WTC11 (cell line): ENCODE results near the gene PRKN.

Experiments
- FOXP1 ChIP-seq: sonication (generic); formaldehyde crosslinking; IDR thresholded peaks from 2 replicates; pipeline ENCODE4 v1.8.0; 2022; ENCODE audit warnings: missing genetic modification reagents, mild to moderate bottlenecking, moderate library complexity, borderline replicate concordance
- KAT7 ChIP-seq: sonication (generic); formaldehyde crosslinking; IDR thresholded peaks from 2 replicates; pipeline ENCODE4 v1.8.1; 2023; ENCODE audit warnings: missing genetic modification reagents, mild to moderate bottlenecking, borderline replicate concordance
- NFYB ChIP-seq: sonication (generic); formaldehyde crosslinking; conservative IDR thresholded peaks from 2 replicates; pipeline ENCODE4 v1.8.0; 2022; ENCODE audit warnings: low read depth, missing genetic modification reagents
- TEAD4 ChIP-seq: sonication (generic); formaldehyde crosslinking; IDR thresholded peaks from 2 replicates; pipeline ENCODE4 v1.8.0; 2022; ENCODE audit warnings: mild to moderate bottlenecking, missing genetic modification reagents
- TF ChIP-seq, protein P1 (sequence below): sonication (generic); formaldehyde crosslinking; IDR thresholded peaks from 2 replicates; pipeline ENCODE4 v1.8.1; 2023; ENCODE audit warnings: mild to moderate bottlenecking, missing genetic modification reagents, moderate library complexity
- TF ChIP-seq, protein P2 (sequence below): fragments of 250-450 bp; sonication (Bioruptor Pico); IDR thresholded peaks from 2 replicates; pipeline ENCODE4 v1.8.0; 2021; ENCODE audit warnings: mild to moderate bottlenecking
- TF ChIP-seq, protein P3 (sequence below): sonication (generic); formaldehyde crosslinking; IDR thresholded peaks from 2 replicates; pipeline ENCODE4 v1.8.1; 2022; ENCODE audit warnings: low read depth, missing genetic modification reagents, borderline replicate concordance
- TF ChIP-seq, protein P4 (sequence below): fragments of 200-600 bp; IDR thresholded peaks from 2 replicates; pipeline ENCODE4 v1.8.0; 2022; ENCODE audit warnings: antibody characterized with exemption
- TF ChIP-seq, protein P5 (sequence below): sonication (generic); formaldehyde crosslinking; IDR thresholded peaks from 2 replicates; pipeline ENCODE4 v1.8.1; 2023; ENCODE audit warnings: mild to moderate bottlenecking, missing genetic modification reagents
- TF ChIP-seq, protein P6 (sequence below): fragments of 250-450 bp; sonication (Bioruptor Pico); IDR thresholded peaks from 2 replicates; pipeline ENCODE4 v1.9.0; 2021; ENCODE audit warnings: mild to moderate bottlenecking, borderline replicate concordance
- TF ChIP-seq, protein P7 (sequence below): sonication (generic); formaldehyde crosslinking; IDR thresholded peaks from 2 replicates; pipeline ENCODE4 v1.8.0; 2023; ENCODE audit warnings: missing genetic modification reagents, mild to moderate bottlenecking, borderline replicate concordance

DNA sequence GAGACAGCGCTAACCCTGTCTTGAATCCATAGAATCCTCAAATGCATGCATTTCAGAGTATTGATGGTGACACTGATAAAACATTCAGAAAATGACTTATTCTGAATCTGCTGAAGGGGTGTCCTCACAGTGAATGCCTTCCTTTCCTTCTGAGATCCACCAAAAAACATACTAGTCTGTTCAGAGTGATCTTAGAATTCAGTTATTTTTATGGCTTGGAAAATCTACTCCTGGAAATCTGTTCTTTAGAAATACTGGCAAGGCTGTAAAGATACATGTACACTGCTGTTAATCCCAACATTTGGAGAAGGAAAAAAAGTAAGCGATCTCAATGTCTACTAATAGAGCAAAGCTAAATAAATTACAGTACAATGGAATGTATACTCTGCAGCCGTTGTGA is 781.1 kb downstream of the PRKN start:
- TF ChIP-seq, protein P1, sequence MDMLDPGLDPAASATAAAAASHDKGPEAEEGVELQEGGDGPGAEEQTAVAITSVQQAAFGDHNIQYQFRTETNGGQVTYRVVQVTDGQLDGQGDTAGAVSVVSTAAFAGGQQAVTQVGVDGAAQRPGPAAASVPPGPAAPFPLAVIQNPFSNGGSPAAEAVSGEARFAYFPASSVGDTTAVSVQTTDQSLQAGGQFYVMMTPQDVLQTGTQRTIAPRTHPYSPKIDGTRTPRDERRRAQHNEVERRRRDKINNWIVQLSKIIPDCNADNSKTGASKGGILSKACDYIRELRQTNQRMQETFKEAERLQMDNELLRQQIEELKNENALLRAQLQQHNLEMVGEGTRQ (CRISPR knock-in tag) = no peak
- TF ChIP-seq, protein P2, sequence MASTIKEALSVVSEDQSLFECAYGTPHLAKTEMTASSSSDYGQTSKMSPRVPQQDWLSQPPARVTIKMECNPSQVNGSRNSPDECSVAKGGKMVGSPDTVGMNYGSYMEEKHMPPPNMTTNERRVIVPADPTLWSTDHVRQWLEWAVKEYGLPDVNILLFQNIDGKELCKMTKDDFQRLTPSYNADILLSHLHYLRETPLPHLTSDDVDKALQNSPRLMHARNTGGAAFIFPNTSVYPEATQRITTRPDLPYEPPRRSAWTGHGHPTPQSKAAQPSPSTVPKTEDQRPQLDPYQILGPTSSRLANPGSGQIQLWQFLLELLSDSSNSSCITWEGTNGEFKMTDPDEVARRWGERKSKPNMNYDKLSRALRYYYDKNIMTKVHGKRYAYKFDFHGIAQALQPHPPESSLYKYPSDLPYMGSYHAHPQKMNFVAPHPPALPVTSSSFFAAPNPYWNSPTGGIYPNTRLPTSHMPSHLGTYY = no peak
- TF ChIP-seq, protein P3, sequence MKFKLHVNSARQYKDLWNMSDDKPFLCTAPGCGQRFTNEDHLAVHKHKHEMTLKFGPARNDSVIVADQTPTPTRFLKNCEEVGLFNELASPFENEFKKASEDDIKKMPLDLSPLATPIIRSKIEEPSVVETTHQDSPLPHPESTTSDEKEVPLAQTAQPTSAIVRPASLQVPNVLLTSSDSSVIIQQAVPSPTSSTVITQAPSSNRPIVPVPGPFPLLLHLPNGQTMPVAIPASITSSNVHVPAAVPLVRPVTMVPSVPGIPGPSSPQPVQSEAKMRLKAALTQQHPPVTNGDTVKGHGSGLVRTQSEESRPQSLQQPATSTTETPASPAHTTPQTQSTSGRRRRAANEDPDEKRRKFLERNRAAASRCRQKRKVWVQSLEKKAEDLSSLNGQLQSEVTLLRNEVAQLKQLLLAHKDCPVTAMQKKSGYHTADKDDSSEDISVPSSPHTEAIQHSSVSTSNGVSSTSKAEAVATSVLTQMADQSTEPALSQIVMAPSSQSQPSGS (CRISPR knock-in tag) = no peak
- TF ChIP-seq, protein P4, sequence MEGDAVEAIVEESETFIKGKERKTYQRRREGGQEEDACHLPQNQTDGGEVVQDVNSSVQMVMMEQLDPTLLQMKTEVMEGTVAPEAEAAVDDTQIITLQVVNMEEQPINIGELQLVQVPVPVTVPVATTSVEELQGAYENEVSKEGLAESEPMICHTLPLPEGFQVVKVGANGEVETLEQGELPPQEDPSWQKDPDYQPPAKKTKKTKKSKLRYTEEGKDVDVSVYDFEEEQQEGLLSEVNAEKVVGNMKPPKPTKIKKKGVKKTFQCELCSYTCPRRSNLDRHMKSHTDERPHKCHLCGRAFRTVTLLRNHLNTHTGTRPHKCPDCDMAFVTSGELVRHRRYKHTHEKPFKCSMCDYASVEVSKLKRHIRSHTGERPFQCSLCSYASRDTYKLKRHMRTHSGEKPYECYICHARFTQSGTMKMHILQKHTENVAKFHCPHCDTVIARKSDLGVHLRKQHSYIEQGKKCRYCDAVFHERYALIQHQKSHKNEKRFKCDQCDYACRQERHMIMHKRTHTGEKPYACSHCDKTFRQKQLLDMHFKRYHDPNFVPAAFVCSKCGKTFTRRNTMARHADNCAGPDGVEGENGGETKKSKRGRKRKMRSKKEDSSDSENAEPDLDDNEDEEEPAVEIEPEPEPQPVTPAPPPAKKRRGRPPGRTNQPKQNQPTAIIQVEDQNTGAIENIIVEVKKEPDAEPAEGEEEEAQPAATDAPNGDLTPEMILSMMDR = no peak
- no peak for TF ChIP-seq NFYB (CRISPR knock-in tag)
- TF ChIP-seq, protein P5, sequence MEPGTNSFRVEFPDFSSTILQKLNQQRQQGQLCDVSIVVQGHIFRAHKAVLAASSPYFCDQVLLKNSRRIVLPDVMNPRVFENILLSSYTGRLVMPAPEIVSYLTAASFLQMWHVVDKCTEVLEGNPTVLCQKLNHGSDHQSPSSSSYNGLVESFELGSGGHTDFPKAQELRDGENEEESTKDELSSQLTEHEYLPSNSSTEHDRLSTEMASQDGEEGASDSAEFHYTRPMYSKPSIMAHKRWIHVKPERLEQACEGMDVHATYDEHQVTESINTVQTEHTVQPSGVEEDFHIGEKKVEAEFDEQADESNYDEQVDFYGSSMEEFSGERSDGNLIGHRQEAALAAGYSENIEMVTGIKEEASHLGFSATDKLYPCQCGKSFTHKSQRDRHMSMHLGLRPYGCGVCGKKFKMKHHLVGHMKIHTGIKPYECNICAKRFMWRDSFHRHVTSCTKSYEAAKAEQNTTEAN = no peak
- no peak for TF ChIP-seq FOXP1
- no peak for TF ChIP-seq TEAD4
- no peak for TF ChIP-seq KAT7 (CRISPR knock-in tag)
- TF ChIP-seq, protein P6, sequence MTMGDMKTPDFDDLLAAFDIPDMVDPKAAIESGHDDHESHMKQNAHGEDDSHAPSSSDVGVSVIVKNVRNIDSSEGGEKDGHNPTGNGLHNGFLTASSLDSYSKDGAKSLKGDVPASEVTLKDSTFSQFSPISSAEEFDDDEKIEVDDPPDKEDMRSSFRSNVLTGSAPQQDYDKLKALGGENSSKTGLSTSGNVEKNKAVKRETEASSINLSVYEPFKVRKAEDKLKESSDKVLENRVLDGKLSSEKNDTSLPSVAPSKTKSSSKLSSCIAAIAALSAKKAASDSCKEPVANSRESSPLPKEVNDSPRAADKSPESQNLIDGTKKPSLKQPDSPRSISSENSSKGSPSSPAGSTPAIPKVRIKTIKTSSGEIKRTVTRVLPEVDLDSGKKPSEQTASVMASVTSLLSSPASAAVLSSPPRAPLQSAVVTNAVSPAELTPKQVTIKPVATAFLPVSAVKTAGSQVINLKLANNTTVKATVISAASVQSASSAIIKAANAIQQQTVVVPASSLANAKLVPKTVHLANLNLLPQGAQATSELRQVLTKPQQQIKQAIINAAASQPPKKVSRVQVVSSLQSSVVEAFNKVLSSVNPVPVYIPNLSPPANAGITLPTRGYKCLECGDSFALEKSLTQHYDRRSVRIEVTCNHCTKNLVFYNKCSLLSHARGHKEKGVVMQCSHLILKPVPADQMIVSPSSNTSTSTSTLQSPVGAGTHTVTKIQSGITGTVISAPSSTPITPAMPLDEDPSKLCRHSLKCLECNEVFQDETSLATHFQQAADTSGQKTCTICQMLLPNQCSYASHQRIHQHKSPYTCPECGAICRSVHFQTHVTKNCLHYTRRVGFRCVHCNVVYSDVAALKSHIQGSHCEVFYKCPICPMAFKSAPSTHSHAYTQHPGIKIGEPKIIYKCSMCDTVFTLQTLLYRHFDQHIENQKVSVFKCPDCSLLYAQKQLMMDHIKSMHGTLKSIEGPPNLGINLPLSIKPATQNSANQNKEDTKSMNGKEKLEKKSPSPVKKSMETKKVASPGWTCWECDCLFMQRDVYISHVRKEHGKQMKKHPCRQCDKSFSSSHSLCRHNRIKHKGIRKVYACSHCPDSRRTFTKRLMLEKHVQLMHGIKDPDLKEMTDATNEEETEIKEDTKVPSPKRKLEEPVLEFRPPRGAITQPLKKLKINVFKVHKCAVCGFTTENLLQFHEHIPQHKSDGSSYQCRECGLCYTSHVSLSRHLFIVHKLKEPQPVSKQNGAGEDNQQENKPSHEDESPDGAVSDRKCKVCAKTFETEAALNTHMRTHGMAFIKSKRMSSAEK (CRISPR knock-in tag) = no peak
- TF ChIP-seq, protein P7, sequence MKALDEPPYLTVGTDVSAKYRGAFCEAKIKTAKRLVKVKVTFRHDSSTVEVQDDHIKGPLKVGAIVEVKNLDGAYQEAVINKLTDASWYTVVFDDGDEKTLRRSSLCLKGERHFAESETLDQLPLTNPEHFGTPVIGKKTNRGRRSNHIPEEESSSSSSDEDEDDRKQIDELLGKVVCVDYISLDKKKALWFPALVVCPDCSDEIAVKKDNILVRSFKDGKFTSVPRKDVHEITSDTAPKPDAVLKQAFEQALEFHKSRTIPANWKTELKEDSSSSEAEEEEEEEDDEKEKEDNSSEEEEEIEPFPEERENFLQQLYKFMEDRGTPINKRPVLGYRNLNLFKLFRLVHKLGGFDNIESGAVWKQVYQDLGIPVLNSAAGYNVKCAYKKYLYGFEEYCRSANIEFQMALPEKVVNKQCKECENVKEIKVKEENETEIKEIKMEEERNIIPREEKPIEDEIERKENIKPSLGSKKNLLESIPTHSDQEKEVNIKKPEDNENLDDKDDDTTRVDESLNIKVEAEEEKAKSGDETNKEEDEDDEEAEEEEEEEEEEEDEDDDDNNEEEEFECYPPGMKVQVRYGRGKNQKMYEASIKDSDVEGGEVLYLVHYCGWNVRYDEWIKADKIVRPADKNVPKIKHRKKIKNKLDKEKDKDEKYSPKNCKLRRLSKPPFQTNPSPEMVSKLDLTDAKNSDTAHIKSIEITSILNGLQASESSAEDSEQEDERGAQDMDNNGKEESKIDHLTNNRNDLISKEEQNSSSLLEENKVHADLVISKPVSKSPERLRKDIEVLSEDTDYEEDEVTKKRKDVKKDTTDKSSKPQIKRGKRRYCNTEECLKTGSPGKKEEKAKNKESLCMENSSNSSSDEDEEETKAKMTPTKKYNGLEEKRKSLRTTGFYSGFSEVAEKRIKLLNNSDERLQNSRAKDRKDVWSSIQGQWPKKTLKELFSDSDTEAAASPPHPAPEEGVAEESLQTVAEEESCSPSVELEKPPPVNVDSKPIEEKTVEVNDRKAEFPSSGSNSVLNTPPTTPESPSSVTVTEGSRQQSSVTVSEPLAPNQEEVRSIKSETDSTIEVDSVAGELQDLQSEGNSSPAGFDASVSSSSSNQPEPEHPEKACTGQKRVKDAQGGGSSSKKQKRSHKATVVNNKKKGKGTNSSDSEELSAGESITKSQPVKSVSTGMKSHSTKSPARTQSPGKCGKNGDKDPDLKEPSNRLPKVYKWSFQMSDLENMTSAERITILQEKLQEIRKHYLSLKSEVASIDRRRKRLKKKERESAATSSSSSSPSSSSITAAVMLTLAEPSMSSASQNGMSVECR (CRISPR knock-in tag) = no peak
